Tibial artery (tissue), 4 donors: Measurements from ENCODE around the gene ZBTB7C.

Experiments used
- DNase-seq, 2 donors: peaks; one replicate each; pipeline ENCODE4 v3.0.0-alpha.2; 2019
- H3K27ac ChIP-seq, 2 donors: fragments of 200-600 bp; sonication (generic) in 1 of 2; 1 replicate in 1 of 2; 2 replicates in 1 of 2; pipeline ENCODE4 v1.5.1; 2018 to 2019; ENCODE audit warnings: mild to moderate bottlenecking in 1 of 2
- H3K27me3 ChIP-seq, 2 donors: fragments of 200-600 bp; sonication (generic) in 1 of 2; one replicate each; pipeline versions ENCODE4 v1.5.1 to v1.6.0; 2016 to 2019
- H3K36me3 ChIP-seq, 3 donors: fragments of 200-600 bp; sonication (generic) in 2 of 3; one replicate each; pipeline ENCODE4 v1.5.1; 2016 to 2019; ENCODE audit warnings: mild to moderate bottlenecking in 2 of 3
- H3K4me1 ChIP-seq, 4 donors: fragments of 200-600 bp; sonication (generic) in 2 of 4; 1 replicate in 3 of 4; 2 replicates in 1 of 4; pipeline ENCODE4 v1.5.1; 2016 to 2019
- H3K4me3 ChIP-seq, 2 donors: fragments of 200-600 bp; sonication (generic) in 1 of 2; 1 replicate in 1 of 2; 2 replicates in 1 of 2; pipeline ENCODE4 v1.5.1; 2018 to 2019; ENCODE audit warnings: mild to moderate bottlenecking in 2 of 2
- H3K9me3 ChIP-seq, 3 donors: fragments of 200-600 bp; sonication (generic) in 1 of 3; one replicate each; pipeline ENCODE4 v1.5.1; 2016 to 2019
- intact Hi-C: fragments of 100-400 bp; cut with DNase I; formaldehyde crosslinking; loops from one replicate; pipeline ENCODE4 v1.15.0; 2023; ENCODE audit warnings: low total_unique reads
- TF ChIP-seq, protein P1 (sequence below), 2 experiments: fragments of 200-600 bp in 1 of 2; fragments of 450-650 bp in 1 of 2; IDR thresholded peaks; one replicate each; pipeline ENCODE4 v1.5.1; 2017 to 2019; ENCODE audit warnings: antibody characterized with exemption in 2 of 2, mild to moderate bottlenecking in 1 of 2, moderate library complexity in 1 of 2

ZBTB7C gene

DNA sequence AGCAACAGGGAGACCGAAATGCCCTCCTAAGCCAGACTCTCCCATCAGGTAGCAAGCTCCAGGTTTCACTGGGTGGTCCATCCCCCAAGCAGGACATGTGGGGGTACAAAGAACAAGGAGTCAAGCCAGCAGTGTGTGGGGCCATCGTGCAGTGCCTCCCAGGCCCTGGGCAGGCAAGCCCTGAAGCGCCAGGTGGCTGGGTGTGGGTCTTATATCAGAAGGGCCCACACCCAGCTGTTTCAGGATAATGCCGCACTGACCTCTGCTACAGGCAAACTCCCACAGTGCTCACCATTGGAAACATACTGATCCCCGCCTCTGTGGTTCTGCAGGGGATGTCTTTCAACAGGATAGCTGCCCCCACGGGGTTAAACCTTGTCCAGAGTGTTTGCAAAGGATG lies 304.5 kb downstream of the ZBTB7C start:
- intact Hi-C loops: no loop called here
- Histone ChIP-seq H3K4me3 (no peak overlapping the region), H3K27me3 (no peaks in the 10 kb centered on the region), H3K9me3 (no peaks in the 10 kb centered on the region), H3K27ac (no peak overlapping the region), H3K4me1 (peaks cover 0 to 9% (median 0%) of the 10 kb centered on the region in 4 donors), H3K36me3 (no peaks in the 10 kb centered on the region)
- DNase-seq: no peak
- TF ChIP-seq, protein P1, sequence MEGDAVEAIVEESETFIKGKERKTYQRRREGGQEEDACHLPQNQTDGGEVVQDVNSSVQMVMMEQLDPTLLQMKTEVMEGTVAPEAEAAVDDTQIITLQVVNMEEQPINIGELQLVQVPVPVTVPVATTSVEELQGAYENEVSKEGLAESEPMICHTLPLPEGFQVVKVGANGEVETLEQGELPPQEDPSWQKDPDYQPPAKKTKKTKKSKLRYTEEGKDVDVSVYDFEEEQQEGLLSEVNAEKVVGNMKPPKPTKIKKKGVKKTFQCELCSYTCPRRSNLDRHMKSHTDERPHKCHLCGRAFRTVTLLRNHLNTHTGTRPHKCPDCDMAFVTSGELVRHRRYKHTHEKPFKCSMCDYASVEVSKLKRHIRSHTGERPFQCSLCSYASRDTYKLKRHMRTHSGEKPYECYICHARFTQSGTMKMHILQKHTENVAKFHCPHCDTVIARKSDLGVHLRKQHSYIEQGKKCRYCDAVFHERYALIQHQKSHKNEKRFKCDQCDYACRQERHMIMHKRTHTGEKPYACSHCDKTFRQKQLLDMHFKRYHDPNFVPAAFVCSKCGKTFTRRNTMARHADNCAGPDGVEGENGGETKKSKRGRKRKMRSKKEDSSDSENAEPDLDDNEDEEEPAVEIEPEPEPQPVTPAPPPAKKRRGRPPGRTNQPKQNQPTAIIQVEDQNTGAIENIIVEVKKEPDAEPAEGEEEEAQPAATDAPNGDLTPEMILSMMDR (IDR thresholded peaks at IDR 0.05): no peak

DNA sequence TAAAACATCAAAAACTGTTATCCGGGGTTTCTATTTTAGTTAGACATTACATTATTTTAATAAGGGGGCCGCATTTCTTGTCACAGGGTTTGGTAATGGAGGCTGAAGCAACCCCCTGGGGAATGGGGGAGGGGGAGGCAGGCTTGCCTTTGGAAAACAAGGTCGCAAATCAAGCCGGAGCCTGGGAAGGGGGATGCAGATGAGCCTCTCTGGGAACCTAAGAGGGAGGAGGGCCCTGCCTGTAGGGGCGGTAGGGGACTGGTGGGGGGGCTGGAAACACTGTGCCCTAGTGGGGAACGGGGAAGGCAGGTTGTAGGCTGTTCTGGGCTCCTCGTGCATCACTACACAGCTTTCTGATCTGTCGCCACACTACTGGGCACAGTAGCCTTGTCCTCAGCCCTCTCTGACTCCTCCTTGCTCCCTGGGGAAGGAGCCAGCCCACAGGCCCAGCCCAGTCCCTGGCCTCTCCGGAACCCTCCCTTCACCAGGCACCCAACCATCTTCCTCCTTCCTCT lies 308.5 kb downstream of the ZBTB7C start:
- TF ChIP-seq, protein P1 (IDR thresholded peaks at IDR 0.05): no peak
- DNase-seq: no peak
- Histone ChIP-seq H3K36me3 (no peaks in the 10 kb centered on the region), H3K4me3 (no peak overlapping the region), H3K9me3 (no peaks in the 10 kb centered on the region), H3K27me3 (no peaks in the 10 kb centered on the region), H3K27ac (no peak overlapping the region), H3K4me1 (no peaks in the 10 kb centered on the region)
- intact Hi-C loops: no loop called here

DNA sequence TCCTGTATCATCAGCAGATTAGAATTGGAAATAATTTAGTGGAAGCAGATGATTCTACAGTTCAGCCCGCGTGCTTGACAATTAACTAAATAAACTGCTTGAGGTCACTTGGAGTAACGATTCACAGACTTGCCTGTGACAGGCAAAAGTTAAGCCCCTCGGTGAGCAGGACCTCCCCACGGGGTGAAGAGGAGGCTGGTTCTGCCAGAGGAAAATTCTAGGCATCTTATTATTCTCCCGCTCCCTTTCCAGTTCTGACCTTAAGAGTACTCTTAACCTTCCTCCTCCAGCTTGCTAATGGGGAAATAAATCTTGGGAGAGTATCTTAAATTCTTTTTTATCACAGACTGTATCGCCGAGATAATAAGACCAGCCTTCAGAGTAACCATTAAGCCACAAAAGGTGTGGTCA lies 309.0 kb downstream of the ZBTB7C start:
- intact Hi-C loops: no loop called here
- H3K4me3 ChIP-seq: no peak overlapping the region
- H3K36me3 ChIP-seq: no peaks in the 10 kb centered on the region
- H3K9me3 ChIP-seq: no peaks in the 10 kb centered on the region
- DNase-seq: no peak
- H3K27me3 ChIP-seq: no peaks in the 10 kb centered on the region
- no peak overlapping the region for H3K27ac ChIP-seq
- no peaks in the 10 kb centered on the region for H3K4me1 ChIP-seq
- TF ChIP-seq, protein P1 (IDR thresholded peaks at IDR 0.05): no peak

- DNase-seq: no peak
- no peak overlapping the region for H3K27ac ChIP-seq
Observed at GRCh38 chr18:48099481-48100164, 309.6 kb downstream of the ZBTB7C start.

DNA sequence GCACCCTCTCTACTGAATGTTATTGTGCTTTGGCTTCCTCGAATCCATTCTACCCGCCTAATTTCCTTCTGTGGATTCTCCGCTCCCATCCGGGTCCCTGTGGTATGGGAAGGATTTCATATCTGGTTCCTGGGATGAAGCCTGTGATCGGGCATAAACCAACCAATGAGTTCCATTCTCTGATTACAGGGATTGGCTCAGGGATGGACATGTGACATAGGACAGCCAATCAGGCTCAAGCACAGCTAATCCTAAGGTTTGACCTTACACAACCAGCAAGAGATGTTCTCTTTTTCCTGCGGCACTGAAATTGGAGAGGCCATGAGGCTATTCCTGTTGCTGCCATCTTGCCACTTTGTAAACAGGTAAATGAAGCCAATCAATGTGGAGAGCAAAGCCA lies 310.6 kb downstream of the ZBTB7C start:
- H3K4me3 ChIP-seq: no peak overlapping the region
- intact Hi-C loops: no loop called here
- no peaks in the 10 kb centered on the region for H3K4me1 ChIP-seq
- no peak for DNase-seq
- H3K36me3 ChIP-seq: no peaks in the 10 kb centered on the region
- H3K27ac ChIP-seq: no peak overlapping the region
- H3K27me3 ChIP-seq: no peaks in the 10 kb centered on the region
- TF ChIP-seq, protein P1 (IDR thresholded peaks at IDR 0.05): no peak
- no peaks in the 10 kb centered on the region for H3K9me3 ChIP-seq

More at GRCh38 chr18:48099481-48100164, 309.6 kb downstream of the ZBTB7C start:
- TF ChIP-seq, protein P1 (IDR thresholded peaks at IDR 0.05): no peak
- Histone ChIP-seq H3K4me1 (no peaks in the 10 kb centered on the region), H3K4me3 (no peak overlapping the region), H3K9me3 (no peaks in the 10 kb centered on the region), H3K27me3 (no peaks in the 10 kb centered on the region), H3K36me3 (no peaks in the 10 kb centered on the region)
- intact Hi-C loops: no loop called here
